BE2C (cell line): ENCODE results near the gene PROC.

Source experiments
- DNase-seq: peaks from one replicate; pipeline ENCODE4 v3.0.0-alpha.2; 2020
- H3K27me3 ChIP-seq: fragments of 250-450 bp; sonication (Bioruptor Pico); 2 replicates; pipeline ENCODE4 v1.5.1; 2020; ENCODE audit warnings: mild to moderate bottlenecking
- H3K36me3 ChIP-seq: fragments of 250-450 bp; sonication (Bioruptor Pico); 2 replicates; pipeline ENCODE4 v1.5.1; 2020; ENCODE audit warnings: mild to moderate bottlenecking
- H3K4me1 ChIP-seq: fragments of 250-450 bp; sonication (Bioruptor Pico); 2 replicates; pipeline ENCODE4 v1.5.1; 2020
- H3K4me3 ChIP-seq: 2 replicates; pipeline ENCODE4 v1.5.1; 2011; ENCODE audit warnings: low read depth, low read length
- H3K9me3 ChIP-seq: fragments of 250-450 bp; sonication (Bioruptor Pico); 2 replicates; pipeline ENCODE4 v1.5.1; 2020
- CTCF ChIP-seq: IDR thresholded peaks from 2 replicates; pipeline ENCODE4 v1.5.1; 2012; ENCODE audit warnings: mild to moderate bottlenecking, low read depth, low read length

The PROC gene

DNA sequence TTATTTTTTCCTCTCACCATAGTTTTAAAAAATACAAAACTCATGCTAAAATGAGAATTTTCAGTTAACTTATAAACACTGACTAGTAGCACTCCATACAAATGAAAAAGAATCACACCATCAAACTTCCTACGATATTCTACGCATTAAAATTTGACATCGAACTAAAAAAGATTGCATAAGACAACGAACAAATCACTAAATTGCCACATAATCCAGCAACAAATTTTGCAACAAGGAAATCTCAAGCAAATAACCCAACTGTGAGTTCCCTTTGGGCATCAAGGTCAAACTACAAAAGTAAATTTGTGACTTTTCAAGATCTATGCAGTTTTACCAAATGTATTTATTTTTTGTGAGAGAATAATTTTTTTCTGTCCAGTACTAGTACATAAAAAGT is 32.0 kb upstream of the PROC start:
- H3K4me1 ChIP-seq, result no peaks in the 10 kb centered on the region; the same call in 1 of the 2 replicates
- H3K27me3 ChIP-seq, result no peaks in the 10 kb centered on the region
- no peaks in the 10 kb centered on the region for H3K36me3 ChIP-seq
- no peaks in the 10 kb centered on the region for H3K9me3 ChIP-seq
- DNase-seq, result no peak
- no peak for TF ChIP-seq CTCF
- H3K4me3 ChIP-seq, result peak overlapping the region; percentile 74

DNA sequence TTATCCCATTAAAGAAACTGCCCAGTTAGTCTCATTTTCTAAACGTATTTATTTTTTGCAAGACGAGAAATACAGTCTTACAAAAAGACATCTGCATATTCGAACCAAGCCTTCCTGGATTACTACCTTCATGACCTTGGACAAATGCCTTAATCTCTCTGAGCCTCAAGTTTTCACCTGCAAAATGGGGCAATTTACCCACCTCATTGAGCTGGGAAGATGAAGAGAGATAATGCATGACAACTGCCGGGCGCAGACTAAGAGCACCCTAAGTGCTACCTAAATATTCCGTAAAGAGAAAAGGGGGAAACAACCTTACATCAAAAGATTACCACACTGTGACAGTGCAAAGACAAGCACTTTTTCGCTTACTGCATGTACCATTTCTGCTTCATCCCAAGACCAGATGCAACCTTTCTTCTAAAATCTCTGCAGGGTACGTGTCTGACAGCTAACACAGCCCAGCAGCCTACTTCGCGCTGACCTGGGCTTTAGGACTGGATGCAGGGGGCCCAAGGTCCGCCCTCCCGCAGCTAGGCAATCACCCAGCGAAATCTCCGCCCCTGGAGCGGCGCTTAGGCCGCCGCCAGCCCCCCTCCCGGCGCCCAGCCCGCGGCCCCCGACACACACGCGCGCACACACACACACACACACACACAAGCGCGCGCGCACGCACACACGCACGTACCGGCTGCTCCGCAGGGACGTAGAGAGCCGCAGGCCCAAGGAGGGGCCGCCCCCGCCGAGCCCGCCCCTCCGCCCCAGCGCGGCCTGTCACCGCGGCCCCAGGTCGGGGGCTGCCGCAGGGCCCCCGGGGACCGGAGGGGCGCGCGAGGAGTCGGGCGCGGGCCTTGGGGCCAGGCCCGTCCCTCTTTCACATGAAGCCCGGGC is 31.2 kb upstream of the PROC start:
- H3K4me3 ChIP-seq, result peak overlapping the region; percentile 74
- H3K4me1 ChIP-seq, result no peaks in the 10 kb centered on the region; the same call in 1 of the 2 replicates
- no peaks in the 10 kb centered on the region for H3K9me3 ChIP-seq
- DNase-seq, result peak; percentile 86
- H3K36me3 ChIP-seq, result no peaks in the 10 kb centered on the region
- no peak for TF ChIP-seq CTCF
- H3K27me3 ChIP-seq, result no peaks in the 10 kb centered on the region

GRCh38 chr2:127387655-127388422 is 30.4 kb upstream of the PROC start, which contains the start of gene MAP3K2:
Gene MAP3K2 (minus strand): TSS chr2:127387975. CDS start chr2:127343129, 44,846 bp downstream.
- no peaks in the 10 kb centered on the region for H3K36me3 ChIP-seq
- DNase-seq, result peak; percentile 90
- no peaks in the 10 kb centered on the region; the same call in 1 of the 2 replicates for H3K4me1 ChIP-seq
- TF ChIP-seq CTCF, result no peak
- H3K27me3 ChIP-seq, result no peaks in the 10 kb centered on the region
- H3K9me3 ChIP-seq, result no peaks in the 10 kb centered on the region
- H3K4me3 ChIP-seq, result peak within 1 kb of the TSS; percentile 74

DNA sequence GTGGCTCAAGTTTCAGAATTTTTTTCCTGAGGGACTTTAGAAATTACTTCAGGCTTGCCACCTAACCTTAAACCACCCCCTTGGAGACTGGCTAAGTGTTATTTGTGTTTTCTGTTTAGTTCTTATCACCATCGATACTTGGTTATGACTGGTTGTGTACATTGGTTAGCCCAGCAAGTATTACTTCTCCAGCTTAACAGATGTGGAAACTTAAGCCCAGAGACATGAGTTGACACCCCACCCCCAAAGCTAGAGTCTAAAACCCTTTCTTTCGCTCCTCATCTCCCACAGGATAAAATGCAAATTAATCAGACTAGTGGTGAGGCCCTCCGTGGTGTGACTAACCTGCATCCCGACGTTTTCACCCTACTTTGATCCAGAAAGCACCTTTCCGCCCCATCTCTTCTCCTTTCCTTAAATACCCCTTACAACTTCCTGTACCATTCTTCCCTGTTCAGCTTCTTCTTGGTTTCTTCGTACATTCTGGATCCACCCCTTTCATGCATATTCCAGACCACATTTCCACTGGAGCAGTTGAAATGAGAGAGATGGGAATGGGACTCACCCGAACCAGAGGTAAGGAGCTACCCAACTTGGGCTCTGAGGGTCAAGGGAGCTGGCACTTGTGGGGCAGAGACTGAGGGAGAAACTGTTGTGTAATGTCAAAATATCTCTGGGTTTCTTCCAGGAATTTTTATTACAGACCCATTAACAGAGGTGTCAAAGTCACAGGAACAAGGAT is 29.6 kb upstream of the PROC start:
- H3K9me3 ChIP-seq, result no peaks in the 10 kb centered on the region
- H3K4me1 ChIP-seq, result no peaks in the 10 kb centered on the region; the same call in 1 of the 2 replicates
- TF ChIP-seq CTCF, result no peak
- H3K36me3 ChIP-seq, result no peaks in the 10 kb centered on the region
- DNase-seq, result no peak
- H3K27me3 ChIP-seq, result no peaks in the 10 kb centered on the region
- peak overlapping the region; percentile 46 for H3K4me3 ChIP-seq

DNA sequence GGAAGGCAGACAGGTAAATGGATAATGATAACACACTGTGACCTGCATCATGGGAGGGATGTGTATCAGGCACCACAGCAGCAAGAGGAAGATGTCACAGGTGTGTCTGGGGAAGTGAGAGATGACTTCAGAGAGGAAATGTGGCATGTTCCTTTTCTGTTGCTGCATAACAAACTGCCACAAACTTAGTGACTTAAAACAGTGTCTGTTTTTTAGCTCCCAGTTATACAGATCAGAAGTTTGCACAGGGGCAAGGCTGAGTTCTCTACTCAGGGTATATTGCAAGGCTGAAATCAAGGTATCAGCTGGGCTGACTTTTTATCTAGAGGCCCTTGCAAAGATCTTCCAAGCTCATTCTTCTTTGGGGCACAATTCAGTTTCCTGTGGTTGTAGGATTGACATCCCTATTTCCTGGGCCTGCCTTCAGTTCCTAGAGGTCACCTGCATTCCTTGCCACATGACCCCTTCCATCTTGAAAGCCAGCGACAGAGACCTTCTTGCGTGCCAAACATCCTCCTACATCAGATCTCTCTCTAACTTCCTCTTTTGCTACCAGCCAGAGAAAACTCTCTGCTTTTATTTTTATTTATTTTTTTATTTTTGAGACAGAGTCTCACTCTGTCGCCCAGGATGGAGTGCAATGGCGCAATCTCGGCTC is 28.3 kb upstream of the PROC start:
- H3K36me3 ChIP-seq, result no peaks in the 10 kb centered on the region
- no peaks in the 10 kb centered on the region for H3K9me3 ChIP-seq
- H3K4me1 ChIP-seq, result no peaks in the 10 kb centered on the region; the same call in 1 of the 2 replicates
- H3K4me3 ChIP-seq, result no peak overlapping the region
- DNase-seq, result no peak
- H3K27me3 ChIP-seq, result no peaks in the 10 kb centered on the region
- TF ChIP-seq CTCF, result no peak
